B cell (primary cell): Measurements from ENCODE around the gene NKAIN2.

Experiments used
- CTCF ChIP-seq: fragments of 200-600 bp; IDR thresholded peaks from one replicate; pipeline ENCODE4 v1.8.0; 2022; ENCODE audit warnings: antibody characterized with exemption, mild to moderate bottlenecking
- EZH2 ChIP-seq: IDR thresholded peaks from 2 replicates; pipeline ENCODE4 v1.6.1; 2012; ENCODE audit warnings: borderline replicate concordance, low read depth, mild to moderate bottlenecking, moderate library complexity, low read length; ENCODE audit not compliant: insufficient read depth, poor library complexity, severe bottlenecking

GRCh38 chr6:124368131-124368530 lies 564.5 kb downstream of the NKAIN2 start:
- TF ChIP-seq EZH2 (no peak), CTCF (no peak)
